Left lung (tissue), 10 donors: ENCODE data around the gene SORCS3. TPM values are rescaled to one million over a fixed set of nuclear protein-coding genes. Genes with fewer than 3 reads are reported as not detected.
"Not testable (repeated sequence)": the region's sequence is repeated elsewhere in the genome, so short reads cannot be mapped to it uniquely, and the experiment has no call there.

Experiments
- ATAC-seq: fragments of 200-7000 bp; cut with Tn5 transposase; one replicate; pipeline ENCODE4 v1.9.1; 2020; ENCODE audit warnings: moderate library complexity
- DNase-seq, 4 donors: peaks; one replicate each; pipeline ENCODE4 v3.0.0-alpha.2; 2013 to 2020
- H3K27ac ChIP-seq, 2 donors: fragments of 200-600 bp; sonication (generic) in 1 of 2; one replicate each; pipeline versions ENCODE4 v1.5.0 to v1.8.0; 2020 to 2021
- H3K27me3 ChIP-seq, 2 donors: fragments of 200-600 bp; sonication (generic) in 1 of 2; one replicate each; pipeline versions ENCODE4 v1.5.0 to v1.8.0; 2020 to 2021
- H3K36me3 ChIP-seq, 2 donors: fragments of 200-600 bp; sonication (generic) in 1 of 2; one replicate each; pipeline versions ENCODE4 v1.5.0 to v1.8.0; 2020 to 2021
- H3K4me1 ChIP-seq, 2 donors: fragments of 200-600 bp; one replicate each; pipeline ENCODE4 v1.8.0; 2021
- H3K4me3 ChIP-seq, 2 donors: fragments of 200-600 bp; sonication (generic) in 1 of 2; one replicate each; pipeline versions ENCODE4 v1.5.0 to v1.8.0; 2020 to 2021; ENCODE audit warnings: mild to moderate bottlenecking in 1 of 2
- H3K9me3 ChIP-seq, 2 donors: fragments of 200-600 bp; sonication (generic) in 1 of 2; one replicate each; pipeline versions ENCODE4 v1.5.0 to v1.8.0; 2020 to 2021
- intact Hi-C, 2 donors: fragments of 100-400 bp; cut with DNase I; formaldehyde crosslinking; loops; one replicate each; pipeline versions ENCODE4 v1.11.2 to v1.14.2; 2022
- polyA plus RNA-seq, 6 donors: library from polyadenylated mRNA; unstranded; fragments of 120-200 nt; gene quantifications; one replicate each; pipeline ENCODE4 v1.2.1, GENCODE V29; 2013; ENCODE audit not compliant: insufficient read length in 6 of 6
- total RNA-seq, 2 donors: library from RNA; stranded (reverse); fragmentation: NEBNext Ultra II Directional; extraction: Animal tissue kit (Norgen Biotek cat#: 25700); gene quantifications; one replicate each; pipeline ENCODE4 v1.2.1, GENCODE V29; 2021
- TF ChIP-seq, protein P1 (sequence below), 2 donors: fragments of 200-600 bp; sonication (generic) in 1 of 2; IDR thresholded peaks; one replicate each; pipeline versions ENCODE4 v1.5.0 to v1.8.0; 2021; ENCODE audit warnings: antibody characterized with exemption in 2 of 2
- donor health status: DM: no; HTN: yes; CAD: no.
- donor health status: DM: no; HTN: no; CAD: no.

SORCS3 gene
- total and polyA plus RNA-seq, 8 donors = 0.05 to 0.24 (median 0.06) TPM; not detected in 2

DNA sequence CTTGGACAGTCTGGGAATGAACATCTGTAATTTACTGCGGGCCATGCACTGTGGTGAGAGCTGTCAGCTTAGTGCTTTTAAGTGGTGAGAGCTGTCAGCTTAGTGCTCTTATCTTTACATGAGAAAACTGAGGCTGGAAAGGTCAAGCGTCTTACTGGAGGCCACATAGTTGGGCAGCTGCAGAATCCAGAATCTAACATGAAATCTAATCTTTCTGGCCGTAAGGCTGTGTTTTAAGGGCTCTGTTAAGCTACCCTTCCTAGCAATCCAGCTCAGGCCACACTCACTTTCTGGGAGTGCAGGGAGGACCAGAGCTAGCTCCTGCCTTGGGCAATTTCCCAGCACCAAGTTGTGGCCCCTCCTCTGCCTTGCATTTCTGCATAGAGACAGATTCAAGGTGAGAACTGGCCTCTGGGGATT, 70.2 kb downstream of the SORCS3 start:
- Histone ChIP-seq H3K27ac (no peak overlapping the region), H3K4me1 (no peaks in the 10 kb centered on the region), H3K4me3 (no peak overlapping the region), H3K36me3 (no peaks in the 10 kb centered on the region), H3K9me3 (no peaks in the 10 kb centered on the region), H3K27me3 (peaks cover 0 to 3% of the 10 kb centered on the region in 2 donors)
- TF ChIP-seq, protein P1, sequence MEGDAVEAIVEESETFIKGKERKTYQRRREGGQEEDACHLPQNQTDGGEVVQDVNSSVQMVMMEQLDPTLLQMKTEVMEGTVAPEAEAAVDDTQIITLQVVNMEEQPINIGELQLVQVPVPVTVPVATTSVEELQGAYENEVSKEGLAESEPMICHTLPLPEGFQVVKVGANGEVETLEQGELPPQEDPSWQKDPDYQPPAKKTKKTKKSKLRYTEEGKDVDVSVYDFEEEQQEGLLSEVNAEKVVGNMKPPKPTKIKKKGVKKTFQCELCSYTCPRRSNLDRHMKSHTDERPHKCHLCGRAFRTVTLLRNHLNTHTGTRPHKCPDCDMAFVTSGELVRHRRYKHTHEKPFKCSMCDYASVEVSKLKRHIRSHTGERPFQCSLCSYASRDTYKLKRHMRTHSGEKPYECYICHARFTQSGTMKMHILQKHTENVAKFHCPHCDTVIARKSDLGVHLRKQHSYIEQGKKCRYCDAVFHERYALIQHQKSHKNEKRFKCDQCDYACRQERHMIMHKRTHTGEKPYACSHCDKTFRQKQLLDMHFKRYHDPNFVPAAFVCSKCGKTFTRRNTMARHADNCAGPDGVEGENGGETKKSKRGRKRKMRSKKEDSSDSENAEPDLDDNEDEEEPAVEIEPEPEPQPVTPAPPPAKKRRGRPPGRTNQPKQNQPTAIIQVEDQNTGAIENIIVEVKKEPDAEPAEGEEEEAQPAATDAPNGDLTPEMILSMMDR (IDR thresholded peaks at IDR 0.05) = no peak
- DNase-seq = no peak
- intact Hi-C loops = no loop called here
- no peak for ATAC-seq

DNA sequence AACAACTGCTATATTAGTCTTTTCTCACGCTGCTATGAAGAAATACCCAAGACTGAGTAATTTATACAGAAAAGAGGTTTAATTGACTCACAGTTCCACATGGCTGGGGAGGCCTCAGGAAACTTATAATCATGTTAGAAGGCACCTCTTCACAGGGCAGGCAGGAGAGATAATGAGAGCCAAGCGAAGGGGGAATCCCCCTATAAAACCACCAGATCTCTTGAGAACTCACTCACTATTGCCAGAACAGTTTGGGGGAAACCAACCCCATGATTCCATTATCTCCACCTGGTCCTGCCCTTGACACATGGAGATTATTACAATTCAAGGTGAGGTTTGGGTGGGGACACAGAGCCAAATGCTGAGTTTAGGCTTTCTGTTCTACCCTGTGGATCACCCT, 89.5 kb downstream of the SORCS3 start:
- H3K36me3 ChIP-seq, H3K4me1 ChIP-seq, H3K4me3 ChIP-seq, ATAC-seq, intact Hi-C loops, H3K27ac ChIP-seq, H3K9me3 ChIP-seq, DNase-seq: not testable (repeated sequence)
- peaks cover 0 to 29% of the 10 kb centered on the region in 2 donors for H3K27me3 ChIP-seq

- no peaks in the 10 kb centered on the region for H3K4me1 ChIP-seq
- H3K27me3 ChIP-seq = peaks cover 0 to 33% of the 10 kb centered on the region in 2 donors
- H3K27ac ChIP-seq = no peak overlapping the region
- TF ChIP-seq, protein P1 (IDR thresholded peaks at IDR 0.05) = no peak
- H3K4me3 ChIP-seq = no peak overlapping the region
- intact Hi-C loops = no loop called here
- H3K36me3 ChIP-seq = no peaks in the 10 kb centered on the region
- DNase-seq = no peak
- no peak for ATAC-seq
- H3K9me3 ChIP-seq = no peaks in the 10 kb centered on the region
These were observed 90.1 kb downstream of the SORCS3 start for GRCh38 chr10:104731192-104731591.

- no peak overlapping the region for H3K4me3 ChIP-seq
- DNase-seq (no peak), ATAC-seq (no peak)
- H3K9me3 ChIP-seq = no peaks in the 10 kb centered on the region
- H3K4me1 ChIP-seq = no peaks in the 10 kb centered on the region
- H3K27ac ChIP-seq = no peak overlapping the region
- intact Hi-C loops = no loop called here
- TF ChIP-seq, protein P1 (IDR thresholded peaks at IDR 0.05) = no peak
- no peaks in the 10 kb centered on the region for H3K36me3 ChIP-seq
- H3K27me3 ChIP-seq = peaks cover 0 to 33% of the 10 kb centered on the region in 2 donors
These were observed 91.1 kb downstream of the SORCS3 start for GRCh38 chr10:104732222-104732621.

GRCh38 chr10:104734433-104734832, 93.3 kb downstream of the SORCS3 start:
- intact Hi-C loops = no loop called here
- TF ChIP-seq, protein P1 (IDR thresholded peaks at IDR 0.05) = no peak
- Histone ChIP-seq H3K36me3 (no peaks in the 10 kb centered on the region), H3K4me1 (no peaks in the 10 kb centered on the region), H3K9me3 (no peaks in the 10 kb centered on the region), H3K4me3 (no peak overlapping the region), H3K27ac (no peak overlapping the region), H3K27me3 (peaks cover 0 to 33% of the 10 kb centered on the region in 2 donors)
- ATAC-seq = no peak
- no peak for DNase-seq
